H1 (cell line): Measurements from ENCODE around the gene PRKN. TPM values are rescaled to one million over a fixed set of nuclear protein-coding genes. Genes with fewer than 3 reads are reported as not detected.

ENCODE experiments used
- CTCF ChIA-PET: fragments of 300-600 bp; sonication (Branson Sonifier 250); formaldehyde crosslinking; loops from one replicate; lab custom pipeline; 2021; ENCODE audit not compliant: partially characterized antibody; lab: Charles Lee
- POLR2A ChIA-PET: fragments of 300-600 bp; sonication (Branson Sonifier 250); formaldehyde crosslinking; loops from one replicate; lab custom pipeline; 2021; ENCODE audit warnings: inconsistent platforms; ENCODE audit not compliant: partially characterized antibody; lab: Charles Lee
- DNase-seq, 2 experiments: peaks; one replicate each; pipeline versions ENCODE4 v3.0.0 to v3.0.0-alpha.2; 2010 to 2022; ENCODE audit warnings: low spot score in 2 of 2, low read depth in 1 of 2, mixed read lengths in 1 of 2
- FAIRE-seq: peaks from 2 replicates; lab custom pipeline; 2011; peaks lifted over from hg19 to GRCh38; lab: Jason Lieb, UNC
- H2AFZ ChIP-seq: 2 replicates; pipeline ENCODE4 v1.8.1; 2012; ENCODE audit warnings: low read length, inconsistent platforms
- H2AK5ac ChIP-seq: 2 replicates; pipeline ENCODE4 v1.6.1; 2013; ENCODE audit warnings: low read depth, low read length
- H2BK120ac ChIP-seq: replicated peaks from 2 replicates; pipeline ENCODE3; 2013; ENCODE audit warnings: low read depth, low read length, inconsistent platforms
- H2BK12ac ChIP-seq: 2 replicates; pipeline ENCODE4 v1.6.1; 2013; ENCODE audit warnings: low read depth, low read length
- H2BK15ac ChIP-seq: 2 replicates; pipeline ENCODE4 v1.6.1; 2013; ENCODE audit warnings: low read length
- H2BK20ac ChIP-seq: 2 replicates; pipeline ENCODE4 v1.6.1; 2013; ENCODE audit warnings: low read length
- H2BK5ac ChIP-seq: 2 replicates; pipeline ENCODE4 v1.6.1; 2013; ENCODE audit warnings: low read depth, low read length
- H3K14ac ChIP-seq: 2 replicates; pipeline ENCODE4 v1.6.1; 2013; ENCODE audit warnings: inconsistent platforms; ENCODE audit not compliant: insufficient read length
- H3K18ac ChIP-seq: 2 replicates; pipeline ENCODE4 v1.6.1; 2013; ENCODE audit warnings: low read length; ENCODE audit errors: extremely low read depth
- H3K23ac ChIP-seq: 2 replicates; pipeline ENCODE4 v1.6.1; 2013; ENCODE audit warnings: inconsistent platforms; ENCODE audit not compliant: insufficient read length
- H3K23me2 ChIP-seq: 2 replicates; pipeline ENCODE4 v1.6.1; 2013; ENCODE audit warnings: low read depth, low read length
- H3K27ac ChIP-seq: 2 replicates; pipeline ENCODE4 v1.6.1; 2011; ENCODE audit warnings: low read depth, low read length, inconsistent platforms
- H3K27me3 ChIP-seq, 4 experiments: replicated peaks in 1 of 4; 1 replicate in 1 of 4; 2 replicates in 3 of 4; pipeline versions ENCODE4 v1.6.1 to v1.8.1; 2011 to 2013; ENCODE audit warnings: low read length in 3 of 4, mild to moderate bottlenecking in 3 of 4, inconsistent platforms in 2 of 4, mixed read lengths in 2 of 4, moderate library complexity in 1 of 4; ENCODE audit not compliant: control insufficient read depth in 3 of 4, insufficient read depth in 3 of 4; ENCODE audit errors: extremely low read depth in 1 of 4
- H3K36me3 ChIP-seq, 4 experiments: 2 replicates each; pipeline versions ENCODE4 v1.6.1 to v1.8.1; 2011 to 2013; ENCODE audit warnings: mild to moderate bottlenecking in 4 of 4, low read length in 3 of 4, moderate library complexity in 2 of 4, control low read depth in 1 of 4, inconsistent platforms in 1 of 4; ENCODE audit not compliant: insufficient read depth in 4 of 4, control insufficient read depth in 2 of 4
- H3K4ac ChIP-seq: replicated peaks from 2 replicates; pipeline ENCODE3; 2013; ENCODE audit warnings: low read length, low read depth, mixed read lengths, inconsistent platforms; ENCODE audit not compliant: insufficient read length
- H3K4me1 ChIP-seq, 4 experiments: replicated peaks in 1 of 4; 1 replicate in 1 of 4; 2 replicates in 3 of 4; pipeline versions ENCODE4 v1.6.1 to v1.8.1; 2011 to 2013; ENCODE audit warnings: low read length in 3 of 4, inconsistent platforms in 2 of 4, mixed read lengths in 1 of 4; ENCODE audit not compliant: insufficient read depth in 4 of 4, control insufficient read depth in 3 of 4
- H3K4me2 ChIP-seq, 2 experiments: 2 replicates each; pipeline versions ENCODE4 v1.6.1 to v1.8.1; 2011 to 2013; ENCODE audit warnings: low read depth in 2 of 2, low read length in 2 of 2, control low read depth in 1 of 2, inconsistent platforms in 1 of 2, mild to moderate bottlenecking in 1 of 2; ENCODE audit not compliant: insufficient read depth in 1 of 2
- H3K4me3 ChIP-seq, 4 experiments: fragments of 200-600, 300-600 bp in 1 of 4; sonication (generic), shearing (Covaris generic), sonication (Bioruptor Twin) in 1 of 4; 2 replicates each; pipeline versions ENCODE4 v1.5.1 to v1.8.1; 2011 to 2016; ENCODE audit warnings: low read length in 4 of 4, low read depth in 3 of 4, control low read depth in 2 of 4, inconsistent platforms in 2 of 4, mild to moderate bottlenecking in 2 of 4, mixed read lengths in 1 of 4, moderate library complexity in 1 of 4; ENCODE audit not compliant: insufficient read depth in 2 of 4; ENCODE audit errors: extremely low read depth in 1 of 4
- H3K56ac ChIP-seq: replicated peaks from 2 replicates; pipeline ENCODE3; 2013; ENCODE audit warnings: low read depth, mild to moderate bottlenecking, mixed read lengths, low read length, inconsistent platforms; ENCODE audit not compliant: insufficient read length
- H3K79me1 ChIP-seq: 2 replicates; pipeline ENCODE4 v1.6.1; 2013; ENCODE audit warnings: low read depth, low read length, control low read depth
- H3K79me2 ChIP-seq, 2 experiments: 2 replicates each; pipeline versions ENCODE4 v1.6.1 to v1.8.1; 2012 to 2013; ENCODE audit warnings: low read length in 2 of 2, mild to moderate bottlenecking in 2 of 2, inconsistent platforms in 1 of 2; ENCODE audit not compliant: insufficient read depth in 2 of 2, control insufficient read depth in 1 of 2
- H3K9ac ChIP-seq, 4 experiments: replicated peaks in 1 of 4; 1 replicate in 1 of 4; 2 replicates in 3 of 4; pipeline versions ENCODE4 v1.6.1 to v1.8.1; 2011 to 2013; ENCODE audit warnings: low read depth in 3 of 4, low read length in 3 of 4, control low read depth in 2 of 4, mild to moderate bottlenecking in 2 of 4, moderate library complexity in 2 of 4, inconsistent platforms in 1 of 4; ENCODE audit errors: extremely low read depth in 1 of 4
- H3K9me3 ChIP-seq, 2 experiments: 2 replicates each; pipeline versions ENCODE4 v1.6.1 to v1.8.1; 2012 to 2013; ENCODE audit warnings: mild to moderate bottlenecking in 2 of 2, moderate library complexity in 2 of 2, control low read depth in 1 of 2, inconsistent platforms in 1 of 2, low read depth in 1 of 2, low read length in 1 of 2, mixed read lengths in 1 of 2; ENCODE audit not compliant: insufficient read depth in 2 of 2
- H4K20me1 ChIP-seq, 2 experiments: replicated peaks in 1 of 2; 2 replicates each; pipeline versions ENCODE3 to v1.8.1; 2011 to 2013; ENCODE audit warnings: inconsistent platforms in 2 of 2, low read length in 2 of 2, mild to moderate bottlenecking in 1 of 2; ENCODE audit not compliant: insufficient read depth in 2 of 2, control insufficient read depth in 1 of 2
- H4K5ac ChIP-seq: 2 replicates; pipeline ENCODE4 v1.6.1; 2013; ENCODE audit warnings: low read length, low read depth, mixed read lengths, inconsistent platforms; ENCODE audit not compliant: insufficient read length
- H4K8ac ChIP-seq: 2 replicates; pipeline ENCODE4 v1.8.0; 2013; ENCODE audit warnings: mild to moderate bottlenecking, moderate library complexity, low read length, inconsistent platforms; ENCODE audit not compliant: insufficient read depth; ENCODE audit errors: extremely low read depth
- H4K91ac ChIP-seq: replicated peaks from 2 replicates; pipeline ENCODE3; 2013; ENCODE audit warnings: low read length, mixed read lengths, inconsistent platforms; ENCODE audit not compliant: insufficient read length
- CTBP2 ChIP-seq: IDR thresholded peaks from 2 replicates; pipeline ENCODE4 v1.7.0; 2011; ENCODE audit warnings: borderline replicate concordance, mild to moderate bottlenecking, moderate library complexity, mixed read lengths, low read length; ENCODE audit not compliant: insufficient read depth, insufficient read length
- EZH2 ChIP-seq: fragments of 200-600 bp; sonication (generic); IDR thresholded peaks from 2 replicates; pipeline ENCODE4 v1.7.1; 2012; ENCODE audit warnings: low read depth, mild to moderate bottlenecking, moderate library complexity, low read length, inconsistent platforms; ENCODE audit not compliant: severe bottlenecking
- MAFK ChIP-seq: IDR thresholded peaks from 2 replicates; pipeline ENCODE4 v1.6.1; 2012; ENCODE audit warnings: low read depth, mild to moderate bottlenecking, improper control_type of control experiment, low read length
- TCF12 ChIP-seq: IDR thresholded peaks from 2 replicates; pipeline ENCODE4 v1.6.1; 2011; ENCODE audit warnings: low read depth, mild to moderate bottlenecking, low read length
- WGBS, 2 experiments: shearing (Covaris generic) in 1 of 2; methylation state at CpG; one replicate each; pipeline versions ENCODE4 v1.1.6 to v1.1.7; 2013 to 2015; ENCODE audit warnings: low lambda C conversion rate in 2 of 2, mixed read lengths in 2 of 2, inconsistent platforms in 1 of 2, low coverage in 1 of 2, missing lambda C conversion rate in 1 of 2; ENCODE audit not compliant: insufficient replicate concordance in 2 of 2, insufficient coverage in 1 of 2, insufficient read length in 1 of 2; ENCODE audit errors: extremely low coverage in 1 of 2, missing lambda C conversion rate in 1 of 2; 5-methylcytosine and 5-hydroxymethylcytosine counted together
- polyA plus RNA-seq, 7 experiments: library from polyadenylated mRNA; depleted of rRNA in 3 of 7; stranded (reverse) in 5 of 7; unstranded in 2 of 7; fragments of >200 nt in 5 of 7; fragments of 200-250 nt in 2 of 7; gene quantifications; 1 replicate in 5 of 7; 2 replicates in 1 of 7; 4 replicates in 1 of 7; pipeline versions ENCODE4 v1.2.1 to v1.2.3, GENCODE V29; 2011 to 2013; ENCODE audit warnings: missing spikeins in 2 of 7, mixed read lengths in 2 of 7
- total RNA-seq: library from RNA; stranded (reverse); fragmentation: NEBNext Ultra II Directional; extraction: Animal tissue kit (Norgen Biotek cat#: 25700); gene quantifications from 2 replicates; pipeline ENCODE4 v1.2.1, GENCODE V29; 2021

Gene PRKN
- total and polyA plus RNA-seq, 2 of the 8 experiments (the other 6 are each of a cell fraction or from before 2014, with no cell fraction given) = 0.13 to 0.29 TPM

GRCh38 chr6:162710419-162710818 is 17.1 kb downstream of the PRKN start:
- H3K4ac ChIP-seq = no peak overlapping the region

More at GRCh38 chr6:162710419-162710818, 17.1 kb downstream of the PRKN start:
- DNase-seq (no peak), FAIRE-seq (no peak)
- Histone ChIP-seq H3K23ac (no peak overlapping the region), H3K9ac (no peak overlapping the region), H4K8ac (no peak overlapping the region), H3K4me1 (peaks cover 0 to 5% (median 2%) of the 10 kb centered on the region in 4 experiments; a peak in 2 of 7 replicates), H3K56ac (no peak overlapping the region), H2AK5ac (no peak overlapping the region), H2BK5ac (no peak overlapping the region), H3K18ac (no peak overlapping the region), H4K20me1 (no peaks in the 10 kb centered on the region), H3K4me2 (no peak overlapping the region), H2BK120ac (no peak overlapping the region), H4K91ac (no peak overlapping the region), H2BK20ac (no peak overlapping the region), H3K4me3 (no peak overlapping the region), H3K14ac (no peak overlapping the region), H3K79me2 (no peaks in the 10 kb centered on the region), H3K36me3 (no peaks in the 10 kb centered on the region), H3K27me3 (no peaks in the 10 kb centered on the region), H2BK15ac (no peak overlapping the region), H3K23me2 (no peaks in the 10 kb centered on the region), H2AFZ (no peak overlapping the region), H3K27ac (no peak overlapping the region), H3K79me1 (no peaks in the 10 kb centered on the region), H3K9me3 (peaks cover 0 to 5% of the 10 kb centered on the region in 2 experiments; a peak in 1 of 4 replicates), H2BK12ac (no peak overlapping the region), H4K5ac (no peak overlapping the region)
- no peak for TF ChIP-seq MAFK
- no peak for TF ChIP-seq CTBP2
- no peak for TF ChIP-seq EZH2
- TF ChIP-seq TCF12 = no peak
- POLR2A ChIA-PET = no interaction called here
- CTCF ChIA-PET = interaction anchor here (1.1 kb wide), 1 partner anchor 65 kb away, joined by 3 read pairs; no protein-coding TSS in a partner anchor
- WGBS, 2 experiments = 85% methylated on average over 1 of the region's 1 CpG; no CpG with 5 or more reads in 1 of the 2 experiments
